RWPE1 (cell line): ENCODE measurements around the gene ENTHD1.

Experiments
- CTCF ChIA-PET: fragments of 350-600 bp; sonication (Branson Sonifier 250); formaldehyde crosslinking; extraction: SDS; loops from one replicate; lab custom pipeline; 2021; lab: Yijun Ruan, JAX
- POLR2A ChIA-PET: fragments of 400-600 bp; formaldehyde crosslinking; extraction: SDS; loops from one replicate; lab custom pipeline; 2020; ENCODE audit warnings: antibody characterized with exemption; ENCODE audit not compliant: low non-redundant PET; lab: Yijun Ruan, JAX
- DNase-seq: peaks from one replicate; pipeline ENCODE4 v3.0.0; 2012; ENCODE audit warnings: low spot score
- H3K27ac ChIP-seq: fragments of 450-650 bp; 2 replicates; pipeline ENCODE4 v1.5.1; 2017
- CTCF ChIP-seq: fragments of 450-650 bp; conservative IDR thresholded peaks from 2 replicates; pipeline ENCODE4 v1.5.1; 2017; ENCODE audit warnings: low read depth, mild to moderate bottlenecking

The ENTHD1 gene

GRCh38 chr22:39789788-39790187 lies 103.8 kb downstream of the ENTHD1 start:
- ChIA-PET POLR2A (no interaction called here), CTCF (no interaction called here)
- no peak overlapping the region for H3K27ac ChIP-seq
- no peak for DNase-seq
- no peak for TF ChIP-seq CTCF

- ChIA-PET CTCF (interaction anchor here (0.6 kb wide), 1 partner anchor 127 kb away, joined by 3 read pairs; no protein-coding TSS in a partner anchor), POLR2A (no interaction called here)
- no peak for DNase-seq
- H3K27ac ChIP-seq: no peak overlapping the region
- no peak for TF ChIP-seq CTCF
These were observed 108.3 kb downstream of the ENTHD1 start for GRCh38 chr22:39785232-39785631.

GRCh38 chr22:39777716-39778454 lies 115.7 kb downstream of the ENTHD1 start:
- H3K27ac ChIP-seq: no peak overlapping the region
- POLR2A ChIA-PET: no interaction called here
- no peak for TF ChIP-seq CTCF
- CTCF ChIA-PET: no interaction called here
- no peak for DNase-seq

GRCh38 chr22:39776295-39777009 lies 117.1 kb downstream of the ENTHD1 start:
- ChIA-PET CTCF (no interaction called here), POLR2A (no interaction called here)
- DNase-seq: no peak
- H3K27ac ChIP-seq: no peak overlapping the region
- no peak for TF ChIP-seq CTCF

DNA sequence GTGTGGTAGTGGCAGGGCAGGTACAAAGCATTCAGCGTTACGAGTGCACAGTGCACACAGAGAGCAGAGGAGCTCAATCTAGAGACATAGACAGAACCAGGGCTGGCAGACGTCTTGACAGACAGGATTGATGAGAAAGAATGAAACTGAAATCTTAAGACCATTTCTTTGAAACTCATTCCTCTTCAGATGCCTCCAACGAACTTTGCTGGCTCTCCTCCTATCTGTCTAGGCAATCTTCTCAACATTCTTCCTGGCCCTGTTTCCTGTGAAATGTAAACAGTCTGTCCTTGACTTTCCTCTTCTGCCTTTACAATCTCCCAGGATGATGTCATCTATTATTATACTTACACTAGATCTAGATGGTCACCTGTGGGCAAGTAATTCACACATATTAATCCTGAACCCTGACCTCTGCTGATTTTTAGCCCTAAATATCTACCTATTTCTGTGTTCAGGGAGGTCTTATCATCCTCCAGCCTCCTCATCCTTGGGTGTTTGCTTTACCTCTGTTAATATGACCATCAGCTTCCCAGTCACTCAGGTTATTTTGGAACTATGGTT lies 119.5 kb downstream of the ENTHD1 start:
- POLR2A ChIA-PET: no interaction called here

DNA sequence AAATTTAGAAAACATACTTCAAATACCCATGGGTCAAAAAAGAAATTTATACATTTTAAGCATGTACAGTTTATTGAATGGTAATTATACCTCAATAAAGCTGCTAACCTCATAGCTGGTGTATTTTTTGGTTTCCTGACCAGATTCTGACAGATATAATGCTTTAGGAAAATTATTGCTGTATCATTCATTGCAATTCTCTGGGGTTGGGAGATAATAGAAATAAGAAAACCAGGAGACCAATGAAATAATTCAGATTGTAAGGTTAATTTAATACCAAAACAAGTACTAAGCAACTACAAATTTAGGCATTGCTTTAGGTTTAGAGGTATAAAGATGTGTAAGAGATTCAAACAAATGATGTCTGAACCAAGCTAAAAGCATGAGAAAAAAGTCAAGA lies 120.1 kb downstream of the ENTHD1 start:
- H3K27ac ChIP-seq: no peak overlapping the region
- DNase-seq: no peak
- ChIA-PET POLR2A (no interaction called here), CTCF (no interaction called here)
- TF ChIP-seq CTCF: no peak

More for the DNA sequence above, 119.5 kb downstream of the ENTHD1 start:
- CTCF ChIA-PET: no interaction called here
- DNase-seq: no peak
- no peak overlapping the region for H3K27ac ChIP-seq
- TF ChIP-seq CTCF: no peak
